HS-27A (cell line): ENCODE measurements around the gene TGFBR3.
"Not testable (repeated sequence)": the region's sequence is repeated elsewhere in the genome, so short reads cannot be mapped to it uniquely, and the experiment has no call there.

Experiments used
- DNase-seq: peaks from one replicate; pipeline ENCODE4 v3.0.0-alpha.2; 2012; ENCODE audit warnings: low read depth, missing footprints

Gene TGFBR3

GRCh38 chr1:91682882-91683597 lies 202.9 kb downstream of the TGFBR3 start:
- DNase-seq = no peak

- no peak for DNase-seq
These were observed 205.3 kb downstream of the TGFBR3 start for GRCh38 chr1:91680556-91681155.

- DNase-seq = no peak
These were observed 206.5 kb downstream of the TGFBR3 start for GRCh38 chr1:91679446-91679845.

GRCh38 chr1:91676030-91676429 lies 209.9 kb downstream of the TGFBR3 start:
- DNase-seq = no peak

DNA sequence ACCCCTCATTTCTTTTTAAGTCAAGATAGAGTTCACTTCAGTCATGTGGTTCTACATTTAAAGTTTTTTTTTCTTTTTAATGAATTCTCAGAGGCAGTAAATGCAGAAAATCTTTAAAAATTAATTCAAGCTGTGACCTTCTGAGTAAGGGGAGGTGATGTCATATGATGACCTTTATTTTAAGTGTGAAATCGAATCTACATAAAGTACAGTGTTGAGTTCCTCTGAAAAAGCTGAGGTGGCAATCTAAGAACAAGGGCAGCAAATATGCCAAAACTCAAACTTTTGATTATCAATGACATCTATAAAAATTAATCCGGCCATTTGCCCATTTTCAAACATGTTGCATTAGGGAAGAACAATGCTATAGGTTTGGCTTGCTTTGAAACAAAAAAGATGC lies 211.8 kb downstream of the TGFBR3 start:
- DNase-seq = no peak

DNA sequence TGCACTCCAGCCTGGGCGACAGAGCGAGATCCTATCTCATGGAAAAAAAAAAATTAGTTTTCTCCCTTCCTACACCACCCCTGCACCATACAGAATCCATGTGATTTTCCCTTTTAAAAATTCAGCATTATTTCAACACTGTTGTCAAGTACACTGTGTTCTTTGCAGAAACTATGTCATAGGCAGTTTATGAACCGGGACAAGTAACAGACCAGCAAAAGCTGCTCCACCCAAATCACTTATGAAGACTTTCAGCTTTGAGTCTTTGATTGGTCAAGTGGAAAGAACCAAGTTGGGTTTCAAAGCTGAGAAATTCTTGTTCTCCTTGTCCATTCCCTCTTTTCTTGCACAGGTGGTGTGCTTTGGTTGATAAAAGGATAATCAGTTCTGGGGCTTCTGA lies 212.3 kb downstream of the TGFBR3 start:
- no peak for DNase-seq

- no peak for DNase-seq
These were observed 213.3 kb downstream of the TGFBR3 start for GRCh38 chr1:91672601-91673161.

DNA sequence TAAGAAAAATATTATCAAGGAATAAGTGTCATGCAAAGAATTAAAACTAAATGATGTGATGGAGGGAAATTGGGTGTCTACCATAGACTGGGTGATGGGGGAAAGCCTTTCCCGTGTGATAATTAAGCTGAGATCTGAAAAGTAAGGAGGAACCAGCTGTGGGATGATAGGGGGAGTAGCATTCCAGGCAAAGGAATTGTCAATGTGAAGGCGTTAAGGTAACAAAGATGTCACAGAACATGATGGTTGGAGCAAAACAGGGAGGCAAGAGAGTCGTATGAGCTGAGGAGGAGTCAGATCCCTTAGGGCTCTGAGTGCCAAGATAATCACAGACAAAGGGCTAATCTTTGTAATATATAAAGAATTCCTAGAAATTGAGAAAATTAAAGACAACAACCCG lies 215.2 kb downstream of the TGFBR3 start:
- DNase-seq = no peak

DNA sequence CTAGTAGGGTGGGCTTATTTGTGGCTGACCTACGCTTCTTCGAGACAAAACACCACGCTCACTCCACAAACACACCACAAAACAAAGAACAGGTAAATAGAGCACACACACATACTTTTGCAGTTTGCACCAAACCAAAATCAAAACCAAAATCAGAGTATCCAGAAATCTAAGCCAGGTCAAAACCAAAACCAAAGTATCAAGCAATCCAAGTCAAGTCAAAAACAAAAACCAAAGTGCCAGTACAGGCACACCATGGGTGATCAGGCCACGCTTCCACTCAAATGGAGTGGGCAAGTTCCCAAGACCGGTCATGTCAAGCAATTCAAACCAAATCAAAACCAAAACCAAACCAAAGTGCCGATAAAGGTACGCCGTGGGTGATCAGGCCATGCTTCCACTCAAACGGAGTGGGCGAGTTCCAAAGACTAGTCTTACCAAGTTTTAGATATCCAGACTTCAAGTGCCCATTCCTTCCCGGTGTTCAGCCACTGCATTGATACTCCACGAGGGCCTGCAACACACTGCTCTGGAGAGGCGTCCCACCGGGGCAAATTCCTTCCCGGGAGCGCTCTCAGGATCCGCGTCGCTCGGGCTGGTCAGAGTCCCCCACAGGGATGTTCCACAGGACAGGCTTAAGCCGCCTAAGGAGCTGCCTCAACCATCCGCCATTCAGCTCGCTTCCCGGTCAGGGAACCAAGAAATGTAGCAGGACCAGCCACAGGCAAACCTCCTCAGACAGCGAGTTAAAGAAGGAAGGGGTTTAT lies 216.2 kb downstream of the TGFBR3 start:
- no peak for DNase-seq

- not testable (repeated sequence) for DNase-seq
These were observed 219.3 kb downstream of the TGFBR3 start for GRCh38 chr1:91666651-91667050.

DNA sequence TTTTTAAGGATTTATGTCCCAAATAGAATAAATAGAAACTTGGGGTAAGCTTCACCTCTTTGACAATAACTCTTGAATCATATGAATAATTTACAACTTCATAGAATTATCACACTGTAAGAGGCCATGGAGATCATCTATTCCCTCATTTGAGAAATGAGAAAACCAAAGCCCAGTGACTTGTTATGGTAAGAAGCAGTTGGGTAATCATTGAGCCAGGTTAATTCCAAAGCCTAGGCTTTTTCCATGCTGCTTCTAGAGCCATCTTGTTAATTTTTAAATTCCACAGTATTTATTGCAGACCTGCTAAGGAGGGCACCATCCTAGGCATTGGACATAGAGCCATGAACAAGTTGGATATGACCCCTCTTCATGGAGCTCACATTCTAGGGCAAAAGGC lies 224.8 kb downstream of the TGFBR3 start:
- DNase-seq = no peak

DNA sequence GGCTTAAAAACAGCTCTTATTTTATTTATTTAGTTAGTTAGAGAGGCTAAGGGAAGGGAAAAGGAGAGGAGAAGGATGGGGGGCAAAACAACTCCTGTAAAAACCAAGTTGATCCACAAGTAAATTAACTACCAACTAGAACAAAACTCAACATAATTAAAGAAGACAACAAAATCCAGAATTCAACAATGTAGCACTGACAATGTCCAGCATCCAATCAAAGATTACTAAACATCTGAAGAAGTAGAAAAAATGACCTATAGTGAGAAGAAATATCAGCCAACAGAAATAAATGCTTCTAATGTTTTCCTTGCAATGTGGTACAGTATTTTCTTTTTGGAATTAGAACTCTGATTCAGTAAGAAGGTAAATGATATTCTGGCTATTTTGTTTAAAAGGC lies 225.2 kb downstream of the TGFBR3 start:
- no peak for DNase-seq

DNA sequence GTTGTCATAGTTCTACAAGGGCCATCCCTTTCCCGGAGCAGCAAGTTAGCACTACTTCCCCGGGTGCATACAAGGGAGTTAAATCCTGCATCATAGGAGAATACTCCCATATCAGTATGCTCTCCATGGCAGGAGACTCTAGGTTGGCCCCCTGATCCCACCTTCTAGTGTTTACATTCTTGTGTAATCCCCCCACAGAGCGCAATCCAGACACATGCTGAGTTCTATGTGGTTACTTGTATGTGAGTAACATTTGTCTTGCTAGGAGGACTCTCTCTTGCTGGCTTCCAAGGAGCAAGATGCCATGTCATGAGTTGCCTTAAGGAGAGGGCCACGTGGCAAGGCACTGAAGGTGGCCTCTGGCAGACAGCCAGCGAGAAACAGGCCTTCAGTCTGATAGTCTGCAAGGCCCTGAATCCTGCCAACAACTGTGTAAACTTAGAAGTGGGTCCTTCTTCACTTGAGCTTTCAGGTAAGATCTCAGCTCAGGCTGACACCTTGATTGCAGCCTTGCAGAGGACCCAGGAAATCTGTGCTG lies 230.0 kb downstream of the TGFBR3 start:
- no peak for DNase-seq

- no peak for DNase-seq
These were observed 232.8 kb downstream of the TGFBR3 start for GRCh38 chr1:91653183-91653582.

GRCh38 chr1:91651661-91652071 lies 234.3 kb downstream of the TGFBR3 start:
- DNase-seq = peak; percentile 76

- no peak for DNase-seq
These were observed 234.7 kb downstream of the TGFBR3 start for GRCh38 chr1:91651243-91651642.

DNA sequence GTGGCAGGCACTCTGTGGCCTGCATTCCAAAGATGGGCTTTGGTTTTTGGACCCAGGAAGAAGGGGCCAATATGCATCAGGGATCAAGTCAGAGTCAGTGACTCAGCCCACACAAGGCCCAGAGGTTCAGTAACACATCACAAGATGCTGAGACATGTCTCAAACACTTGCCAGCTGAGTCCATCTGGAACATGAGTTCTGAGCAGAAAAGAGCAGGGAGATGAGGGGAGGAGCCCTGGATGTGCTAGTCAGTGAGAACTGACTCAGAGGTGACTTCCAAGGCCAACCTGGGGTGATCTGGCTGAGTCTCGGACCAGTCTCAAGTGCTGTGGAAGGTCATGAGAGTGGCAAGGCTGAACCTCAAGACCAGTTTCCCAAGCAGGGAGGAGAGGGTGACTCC lies 235.2 kb downstream of the TGFBR3 start:
- peak; percentile 97 for DNase-seq

GRCh38 chr1:91647061-91647460 lies 238.9 kb downstream of the TGFBR3 start:
- DNase-seq = no peak

DNA sequence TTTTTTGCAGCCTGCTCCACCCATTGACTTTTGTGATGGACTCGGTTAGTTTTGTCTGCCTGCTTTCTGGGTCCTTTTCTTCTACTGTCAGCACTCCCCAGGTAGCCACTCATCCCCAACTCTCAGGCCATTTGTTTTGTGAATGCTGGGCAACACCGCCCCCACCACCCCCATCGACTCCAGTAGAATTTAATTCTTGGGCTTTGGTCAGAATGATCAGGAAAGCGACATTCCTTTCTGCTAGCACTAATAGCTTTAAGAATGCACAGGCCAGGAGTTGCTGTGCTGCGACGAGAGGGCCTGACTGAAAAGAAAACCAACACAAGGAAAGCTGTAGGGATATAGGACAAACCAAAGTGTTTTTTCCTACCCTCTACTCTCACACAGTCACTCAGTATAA lies 240.9 kb downstream of the TGFBR3 start:
- no peak for DNase-seq

DNA sequence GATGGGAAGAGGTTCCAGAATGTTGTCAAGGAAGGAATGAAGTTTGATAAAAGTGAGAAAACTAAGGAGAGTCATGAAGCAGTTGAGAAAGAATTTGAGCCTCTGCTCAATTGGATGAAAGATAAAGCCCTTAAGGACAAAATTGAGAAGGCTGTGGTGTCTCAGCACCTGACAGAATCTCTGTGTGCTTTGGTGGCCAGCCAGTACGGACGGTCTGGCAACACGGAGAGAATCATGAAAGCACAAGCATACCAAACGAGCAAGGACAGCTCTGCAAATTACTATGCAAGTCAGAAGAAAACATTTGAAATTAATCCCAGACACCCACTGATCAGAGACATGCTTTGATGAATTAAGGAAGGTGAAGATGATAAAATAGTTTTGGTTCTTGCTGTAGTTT lies 242.5 kb downstream of the TGFBR3 start:
- no peak for DNase-seq

DNA sequence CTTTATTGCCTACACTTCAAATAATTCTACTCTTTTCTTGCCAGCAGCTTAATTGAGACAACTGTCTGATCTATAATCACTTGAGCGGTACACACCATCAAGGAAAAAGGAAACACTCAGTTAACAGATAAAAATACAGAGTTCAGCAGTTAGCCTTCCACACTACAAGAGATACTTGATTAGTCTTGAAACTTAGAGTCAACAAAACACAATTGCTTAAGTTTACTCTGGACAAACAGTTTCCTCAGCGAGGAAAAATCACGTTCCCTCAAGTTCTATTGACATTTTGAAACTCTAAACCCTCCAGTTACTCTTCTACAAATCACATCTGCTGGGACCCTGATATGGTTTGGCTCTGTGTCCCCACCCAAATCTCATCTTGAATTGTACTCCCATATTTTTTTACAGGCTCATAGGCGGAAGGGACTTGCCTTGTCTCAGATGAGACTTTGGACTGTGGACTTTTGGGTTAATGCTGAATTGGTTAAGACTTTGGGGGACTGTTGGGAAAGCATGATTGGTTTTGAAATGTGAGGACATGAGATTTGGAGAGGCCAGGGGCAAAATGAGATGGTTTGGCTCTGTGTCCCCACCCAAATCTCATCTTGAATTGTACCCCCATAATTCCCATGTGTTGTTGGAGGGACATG lies 244.9 kb downstream of the TGFBR3 start:
- no peak for DNase-seq

DNA sequence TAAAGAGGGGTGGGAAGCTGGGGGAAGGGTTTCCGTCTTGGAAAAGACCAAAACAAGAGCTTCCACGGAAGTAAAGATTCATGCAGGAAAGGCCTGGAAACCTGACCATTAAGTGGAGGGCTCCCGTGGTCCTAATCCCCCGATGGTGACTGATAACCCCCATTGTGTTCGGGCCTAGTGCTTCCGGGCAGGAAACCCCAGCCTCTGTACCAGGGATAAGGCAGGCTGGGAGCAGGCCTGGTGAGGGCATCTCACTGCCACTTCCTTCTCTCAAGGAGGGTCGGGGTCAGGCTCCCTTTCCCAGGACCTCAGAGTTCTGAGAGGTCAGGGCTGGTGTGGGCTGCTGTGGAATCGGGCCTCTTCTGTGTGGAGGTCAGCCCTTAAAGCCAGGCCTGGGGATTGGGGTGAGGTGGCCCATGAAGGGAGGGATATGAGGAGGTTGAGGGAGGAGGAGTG lies 248.4 kb downstream of the TGFBR3 start:
- DNase-seq = no peak
